Measurements from ENCODE around the gene TBC1D22A.
"Not testable (repeated sequence)": the region's sequence is repeated elsewhere in the genome, so short reads cannot be mapped to it uniquely, and the experiment has no call there.

TBC1D22A gene

DNA sequence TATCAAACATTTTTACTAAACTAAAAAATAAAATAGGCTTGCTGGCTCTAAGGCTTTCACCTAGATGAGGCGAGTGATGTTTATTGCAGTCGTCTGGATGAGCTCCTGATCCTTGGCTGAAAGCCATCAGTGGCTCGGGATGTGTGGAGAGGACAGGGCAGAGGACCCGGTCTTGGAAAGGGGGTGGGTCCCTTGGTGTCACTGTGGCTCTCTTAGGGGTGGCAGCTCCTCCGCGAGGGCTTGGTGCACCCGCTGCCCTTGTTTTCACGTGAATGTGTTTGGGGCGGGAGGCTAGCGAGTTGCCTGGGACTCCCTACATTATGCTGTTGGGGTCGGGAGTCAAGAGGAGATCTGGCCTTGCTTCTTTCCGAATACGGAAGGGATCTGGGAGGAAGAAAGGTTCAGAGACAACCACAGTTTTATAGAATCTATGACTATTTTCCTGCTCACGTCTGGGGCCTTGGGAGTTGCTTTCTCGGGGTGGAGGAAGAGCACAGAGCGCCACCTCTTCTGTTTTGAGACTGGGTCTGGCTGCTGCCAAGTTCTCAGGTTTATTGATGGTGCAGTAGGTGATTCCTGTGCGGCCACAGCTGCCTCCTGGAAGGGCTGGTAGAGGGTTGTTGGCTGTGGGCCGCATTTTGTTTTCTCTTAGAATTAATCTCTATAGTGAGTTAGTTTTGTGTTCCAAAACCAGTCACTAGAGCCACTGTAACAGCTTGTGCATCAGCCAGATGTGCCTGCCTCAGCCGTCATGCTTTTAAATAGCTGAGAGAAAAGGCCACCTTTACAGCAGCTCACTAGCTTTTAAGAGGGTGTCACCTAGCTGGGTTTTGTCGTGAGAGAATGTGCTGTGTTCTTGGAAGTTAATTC, 12.8 kb downstream of the TBC1D22A start:
- FAIRE-seq: no peak

- no peak for FAIRE-seq
Measured at GRCh38 chr22:46775850-46776826, 13.7 kb downstream of the TBC1D22A start.

- FAIRE-seq: no peak
Measured at GRCh38 chr22:46776876-46777608, 14.6 kb downstream of the TBC1D22A start.

- no peak for FAIRE-seq
Measured at GRCh38 chr22:46777609-46777970, 15.1 kb downstream of the TBC1D22A start.

DNA sequence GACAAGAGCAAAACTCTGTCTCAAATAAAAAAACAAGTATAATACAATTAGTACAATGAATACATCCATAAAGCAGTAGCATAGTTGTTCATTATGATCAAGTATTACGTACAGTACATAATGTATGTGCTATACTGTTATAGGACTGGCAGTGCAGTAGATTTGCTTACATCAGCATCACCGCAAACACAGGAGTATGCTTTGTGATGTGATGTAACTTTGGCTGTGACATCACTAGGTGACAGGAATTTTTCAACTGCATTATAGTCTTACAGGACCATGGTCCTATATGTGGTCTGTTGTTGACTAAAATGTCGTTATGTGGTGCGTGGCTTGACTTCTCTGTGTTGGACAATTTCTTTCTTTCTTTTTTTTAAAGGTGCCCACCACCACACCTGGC, 16.6 kb downstream of the TBC1D22A start:
- FAIRE-seq: no peak

DNA sequence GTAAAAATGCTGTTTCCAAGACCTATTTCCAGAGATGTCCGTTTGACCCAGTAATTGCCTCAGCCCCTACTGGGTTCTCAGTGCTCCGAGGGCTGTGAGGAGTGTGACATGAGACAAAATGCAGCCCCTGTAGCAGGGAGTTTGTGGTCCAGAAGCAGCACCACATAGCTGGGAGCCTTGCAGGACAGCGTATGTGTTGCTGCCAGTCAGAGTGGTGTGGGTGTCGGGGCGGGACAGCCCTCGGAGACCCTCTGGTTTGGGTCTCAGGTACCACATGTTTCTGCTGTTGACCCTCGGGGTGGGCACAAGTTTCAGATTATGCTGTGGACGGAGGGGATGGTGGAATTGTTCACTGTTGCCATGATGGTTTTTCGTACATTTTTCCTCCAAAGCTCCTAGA, 17.2 kb downstream of the TBC1D22A start:
- no peak for FAIRE-seq

DNA sequence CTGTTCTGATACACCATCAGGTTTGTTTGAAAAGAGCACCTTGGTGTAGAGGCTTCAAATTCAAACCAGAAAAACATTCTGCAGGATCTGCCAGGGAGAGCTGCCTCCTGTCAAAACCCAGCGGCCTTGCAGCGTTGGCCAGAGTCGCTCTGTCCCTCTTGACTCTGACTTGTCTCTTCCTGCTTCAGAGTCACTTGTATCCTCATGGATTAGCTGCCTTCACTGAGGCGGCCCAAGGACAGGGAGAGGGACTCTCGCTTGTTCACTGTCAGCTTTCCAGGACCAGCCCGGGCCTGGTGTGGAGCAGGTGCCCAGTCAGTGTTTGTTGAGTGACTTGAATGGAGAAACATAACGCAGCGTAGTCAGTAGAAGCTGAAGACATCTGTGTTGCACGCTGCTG, 18.0 kb downstream of the TBC1D22A start:
- no peak for FAIRE-seq

DNA sequence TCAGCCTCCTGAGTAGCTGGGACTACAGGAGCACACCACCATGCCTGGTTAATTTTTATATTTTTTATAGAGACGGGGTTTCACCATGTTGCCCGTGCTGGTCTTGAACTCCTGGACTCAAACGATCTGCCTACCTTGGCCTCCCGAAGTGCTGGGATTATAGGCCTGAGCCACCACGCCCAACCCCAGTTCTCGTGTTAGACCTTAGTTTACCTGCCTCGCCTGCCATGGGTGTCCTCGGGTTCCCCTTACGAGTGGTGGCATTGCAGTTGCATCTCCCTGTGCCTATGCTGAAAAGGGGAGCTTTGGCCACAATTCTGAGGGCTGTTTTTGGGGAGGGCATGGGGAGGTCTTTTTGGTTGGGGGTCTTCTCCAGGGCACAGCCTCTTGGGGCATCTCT, 18.8 kb downstream of the TBC1D22A start:
- no peak for FAIRE-seq

DNA sequence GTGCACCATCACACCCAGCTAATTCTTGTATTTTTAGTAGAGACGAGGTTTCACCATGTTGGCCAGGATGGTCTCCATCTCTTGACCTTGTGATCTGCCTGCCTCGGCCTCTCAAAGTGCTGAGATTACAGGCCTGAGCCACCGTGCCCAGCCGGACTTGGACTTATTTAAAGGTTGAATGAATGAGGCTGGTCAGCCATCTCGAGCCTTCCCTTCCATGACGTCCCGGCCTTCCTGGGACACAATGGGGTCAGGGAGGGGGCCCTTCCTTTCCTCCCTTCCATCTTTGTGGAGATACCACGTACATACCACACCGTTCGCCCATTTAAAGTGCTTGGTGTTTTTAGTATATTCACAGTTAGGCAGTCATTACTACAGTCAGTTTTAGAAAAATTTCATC, 19.8 kb downstream of the TBC1D22A start:
- FAIRE-seq: not testable (repeated sequence)

DNA sequence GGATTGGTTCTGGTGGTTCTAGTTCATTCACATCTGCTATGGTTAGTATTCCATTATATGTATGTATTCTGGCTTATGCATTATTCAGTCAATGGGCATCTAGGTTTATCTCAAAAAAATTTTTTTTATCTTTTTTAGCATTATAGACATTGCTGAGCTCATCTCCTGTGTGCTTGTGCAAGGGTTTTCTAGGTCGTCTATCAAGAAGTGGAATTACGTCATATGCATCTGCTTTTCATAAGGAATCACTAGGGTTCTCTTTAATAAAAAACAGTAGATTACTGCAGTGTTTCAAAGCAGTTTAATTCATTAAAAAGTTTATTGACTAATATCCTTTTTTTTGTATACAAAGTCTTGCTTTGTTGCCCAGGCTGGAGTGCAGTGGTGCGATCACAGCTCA, 21.3 kb downstream of the TBC1D22A start:
- FAIRE-seq: no peak

GRCh38 chr22:46788441-46789172, 26.2 kb downstream of the TBC1D22A start:
- no peak for FAIRE-seq

GRCh38 chr22:46789992-46790391, 27.5 kb downstream of the TBC1D22A start:
- no peak for FAIRE-seq

DNA sequence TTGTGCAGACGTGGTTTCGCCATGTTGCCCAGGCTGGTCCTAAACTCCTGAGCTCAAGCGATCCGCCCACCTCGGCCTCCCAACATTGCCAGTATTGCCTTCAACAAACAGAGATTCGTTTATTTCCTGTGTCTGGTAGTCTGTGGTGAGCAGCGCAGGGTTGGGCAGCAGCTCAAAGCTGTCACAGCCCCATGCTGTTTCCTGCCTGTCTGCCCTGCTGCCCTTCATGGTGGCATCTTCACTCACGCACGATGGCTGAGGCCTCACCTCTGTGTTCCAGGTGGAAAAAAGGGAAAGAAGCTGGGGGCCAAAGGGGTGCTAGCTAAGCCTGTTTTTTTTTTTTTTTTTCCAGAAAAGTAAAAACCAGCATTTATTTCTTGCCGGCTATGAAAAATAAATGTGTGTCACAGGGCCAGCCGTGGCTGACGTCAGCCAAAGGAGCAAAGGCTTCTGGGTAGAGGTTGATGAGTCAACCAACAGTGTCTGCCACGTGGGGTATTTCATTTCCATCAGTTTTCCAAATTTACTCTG, 28.8 kb downstream of the TBC1D22A start:
- no peak for FAIRE-seq

GRCh38 chr22:46792061-46792796, 29.8 kb downstream of the TBC1D22A start:
- no peak for FAIRE-seq

DNA sequence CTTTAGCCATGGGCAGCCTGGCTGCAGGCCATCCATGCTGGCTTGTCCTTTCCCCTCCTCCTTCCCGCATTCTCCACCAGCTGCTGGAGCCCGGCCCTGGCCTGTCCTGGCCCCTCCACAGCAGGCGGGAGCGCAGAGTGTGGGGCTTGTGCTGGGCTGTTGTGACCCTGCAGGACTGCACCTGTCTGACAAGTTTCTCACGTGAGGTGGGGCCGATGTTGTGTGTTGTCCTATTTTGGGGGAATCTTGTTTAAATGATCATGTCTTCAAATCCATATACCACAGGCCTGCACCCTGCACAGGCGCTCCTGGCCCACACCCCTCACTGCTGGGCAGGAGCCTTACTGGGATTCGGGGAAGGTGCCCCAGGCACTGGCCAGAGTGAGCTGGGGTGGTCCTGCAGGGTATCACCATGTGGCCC, 30.4 kb downstream of the TBC1D22A start:
- no peak for FAIRE-seq

DNA sequence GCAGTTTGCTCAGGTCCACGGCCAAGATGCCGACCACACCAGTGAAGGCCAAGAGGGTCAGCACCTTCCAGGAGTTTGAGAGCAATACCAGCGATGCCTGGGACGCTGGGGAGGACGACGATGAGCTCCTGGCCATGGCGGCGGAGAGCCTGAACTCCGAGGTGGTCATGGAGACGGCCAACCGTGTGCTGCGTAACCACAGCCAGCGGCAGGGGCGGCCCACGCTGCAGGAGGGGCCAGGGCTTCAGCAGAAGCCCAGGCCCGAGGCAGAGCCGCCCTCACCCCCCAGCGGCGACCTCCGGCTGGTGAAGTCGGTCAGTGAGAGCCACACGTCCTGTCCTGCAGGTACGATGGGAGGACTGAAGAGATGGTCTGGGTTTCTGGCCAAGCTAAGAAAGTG, 31.0 kb downstream of the TBC1D22A start:
- no peak for FAIRE-seq

DNA sequence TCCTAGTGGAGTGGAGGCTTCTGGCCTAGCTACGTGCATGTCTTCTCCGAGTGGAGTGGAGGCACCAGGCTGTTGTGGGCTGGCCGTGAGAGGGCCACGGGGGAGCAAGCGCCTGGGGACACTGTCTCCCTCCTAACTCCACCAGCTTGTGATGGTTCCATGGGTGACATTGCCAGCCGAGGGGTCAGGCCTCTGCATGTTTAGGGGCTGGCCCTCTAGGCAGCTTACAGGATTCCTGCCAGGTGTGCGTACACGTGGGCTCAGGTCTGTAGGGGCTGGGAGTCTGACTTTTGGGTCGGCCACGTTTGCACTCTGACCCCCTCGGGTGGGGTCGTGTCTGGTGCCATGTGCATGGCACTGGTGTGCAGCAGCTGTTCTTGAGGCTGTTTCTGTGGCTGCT, 31.6 kb downstream of the TBC1D22A start:
- FAIRE-seq: no peak

- no peak for FAIRE-seq
Measured at GRCh38 chr22:46794491-46794890, 32.0 kb downstream of the TBC1D22A start.

GRCh38 chr22:46795140-46795539, 32.7 kb downstream of the TBC1D22A start:
- no peak for FAIRE-seq

GRCh38 chr22:46795845-46796565, 33.6 kb downstream of the TBC1D22A start:
- no peak for FAIRE-seq
